Kidney (tissue), 14 donors: ENCODE data around the gene DOCK6. TPM values are rescaled to one million over a fixed set of nuclear protein-coding genes. Genes with fewer than 3 reads are reported as not detected.

Experiments used
- DNase-seq, 5 donors: peaks; one replicate each; pipeline ENCODE4 v3.0.0-alpha.2; 2013 to 2020
- FAIRE-seq: peaks from 2 replicates; lab custom pipeline; 2012; peaks lifted over from hg19 to GRCh38; lab: Jason Lieb, UNC
- H3K27ac ChIP-seq, 2 donors: one replicate each; pipeline ENCODE4 v1.7.0; 2013; ENCODE audit warnings: low read depth in 2 of 2, low read length in 2 of 2, inconsistent platforms in 1 of 2
- H3K27me3 ChIP-seq: one replicate; pipeline ENCODE4 v1.7.1; 2013; ENCODE audit warnings: low read length, inconsistent platforms; ENCODE audit not compliant: control insufficient read depth, insufficient read depth
- H3K36me3 ChIP-seq, 3 donors: one replicate each; pipeline versions ENCODE4 v1.7.0 to v1.7.1; 2013; ENCODE audit warnings: low read length in 3 of 3, control low read depth in 1 of 3, inconsistent platforms in 1 of 3; ENCODE audit not compliant: insufficient read depth in 3 of 3, control insufficient read depth in 2 of 3
- H3K4me1 ChIP-seq, 3 donors: one replicate each; pipeline versions ENCODE4 v1.7.0 to v1.7.1; 2013; ENCODE audit warnings: low read length in 3 of 3, inconsistent platforms in 1 of 3, low read depth in 1 of 3; ENCODE audit not compliant: control insufficient read depth in 2 of 3, insufficient read depth in 2 of 3
- H3K4me3 ChIP-seq, 3 donors: one replicate each; pipeline versions ENCODE4 v1.7.0 to v1.8.1; 2013; ENCODE audit warnings: low read length in 3 of 3, control low read depth in 1 of 3, inconsistent platforms in 1 of 3
- H3K9ac ChIP-seq, 3 donors: one replicate each; pipeline versions ENCODE4 v1.7.0 to v1.7.1; 2013; ENCODE audit warnings: low read length in 3 of 3, control low read depth in 1 of 3, inconsistent platforms in 1 of 3
- H3K9me3 ChIP-seq, 3 donors: one replicate each; pipeline versions ENCODE4 v1.7.0 to v1.7.1; 2013; ENCODE audit warnings: low read length in 3 of 3, control low read depth in 1 of 3, inconsistent platforms in 1 of 3; ENCODE audit not compliant: control insufficient read depth in 2 of 3, insufficient read depth in 1 of 3
- CTCF ChIP-seq: IDR thresholded peaks from 3 replicates; pipeline ENCODE4 v1.5.1; 2012; ENCODE audit warnings: mild to moderate bottlenecking, moderate library complexity, borderline replicate concordance; ENCODE audit not compliant: insufficient read depth; ENCODE audit errors: extremely low read depth
- intact Hi-C: fragments of 100-400 bp; cut with DNase I; formaldehyde crosslinking; loops from one replicate; pipeline ENCODE4 v1.11.1; 2022
- polyA plus RNA-seq: library from polyadenylated mRNA; stranded (reverse); fragments of 350-450 nt; fragmentation: Illumina TruSeq; extraction: RNeasy Lipid Tissue Mini Kit (QIAGEN cat#74804); gene quantifications from one replicate; pipeline ENCODE4 v1.2.3, GENCODE V29; 2014; ENCODE audit warnings: low read depth, low replicate concordance; ENCODE audit not compliant: insufficient read depth
- total RNA-seq: library from RNA; stranded (reverse); fragmentation: NEBNext Ultra II Directional; extraction: Animal tissue kit (Norgen Biotek cat#: 25700); gene quantifications from one replicate; pipeline ENCODE4 v1.2.1, GENCODE V29; 2021
- donor health status: control.
- donor health status: control.
- donor health status: control.
- donor health status: control.
- donor health status: control.
- donor health status: DM: yes; HTN: yes; CAD: no.
- donor health status: Normal renal cell carcinoma (clear cell type).

The DOCK6 gene
- total and polyA plus RNA-seq, 2 donors from 2014 or later: 45.8 to 112 TPM

- Histone ChIP-seq H3K36me3 (peaks cover 0 to 19% (median 7%) of the 10 kb centered on the region in 3 donors), H3K4me1 (peaks cover 0 to 6% (median 0%) of the 10 kb centered on the region in 3 donors), H3K4me3 (no peak overlapping the region), H3K27ac (no peak overlapping the region), H3K27me3 (no peaks in the 10 kb centered on the region), H3K9ac (no peak overlapping the region), H3K9me3 (no peaks in the 10 kb centered on the region)
- TF ChIP-seq CTCF: no peak
- intact Hi-C loops: no loop called here
- DNase-seq: no peak
- no peak for FAIRE-seq
Measured at GRCh38 chr19:11242025-11242424, 20.3 kb downstream of the DOCK6 start.

GRCh38 chr19:11240008-11240444 is 22.3 kb downstream of the DOCK6 start:
- H3K9ac ChIP-seq: no peak overlapping the region
- no peak for DNase-seq

GRCh38 chr19:11239377-11240000 is 22.8 kb downstream of the DOCK6 start, which contains the start of gene ANGPTL8:
Gene ANGPTL8, plus strand, starts transcription at chr19:11239619. Its CDS starts 19 bp downstream, at chr19:11239638.
- no peak within 1 kb of the TSS for H3K27ac ChIP-seq
- FAIRE-seq: no peak
- peaks cover 0 to 11% (median 5%) of the 10 kb centered on the region in 3 donors for H3K36me3 ChIP-seq
- H3K27me3 ChIP-seq: no peaks in the 10 kb centered on the region
- no peak within 1 kb of the TSS for H3K9ac ChIP-seq
- DNase-seq: no peak
- peaks cover 0 to 3% (median 0%) of the 10 kb centered on the region in 3 donors for H3K4me1 ChIP-seq
- no peak for TF ChIP-seq CTCF
- H3K9me3 ChIP-seq: no peaks in the 10 kb centered on the region
- intact Hi-C loops: no loop called here
- H3K4me3 ChIP-seq: no peak within 1 kb of the TSS

More at GRCh38 chr19:11240008-11240444, 22.3 kb downstream of the DOCK6 start:
- intact Hi-C loops: no loop called here
- H3K4me1 ChIP-seq: peaks cover 0 to 3% (median 0%) of the 10 kb centered on the region in 3 donors
- no peak overlapping the region for H3K4me3 ChIP-seq
- H3K27me3 ChIP-seq: no peaks in the 10 kb centered on the region
- H3K36me3 ChIP-seq: peaks cover 0 to 15% (median 5%) of the 10 kb centered on the region in 3 donors
- no peak for FAIRE-seq
- no peak overlapping the region for H3K27ac ChIP-seq
- TF ChIP-seq CTCF: no peak
- no peaks in the 10 kb centered on the region for H3K9me3 ChIP-seq
